GM19455 (cell line): Measurements from ENCODE around the gene PLXNA2.

Experiments
- ATAC-seq: cut with Tn5 transposase; IDR thresholded peaks from one replicate; pipeline ENCODE4 v1.9.1; 2021; ENCODE audit not compliant: unreplicated experiment

PLXNA2 gene

DNA sequence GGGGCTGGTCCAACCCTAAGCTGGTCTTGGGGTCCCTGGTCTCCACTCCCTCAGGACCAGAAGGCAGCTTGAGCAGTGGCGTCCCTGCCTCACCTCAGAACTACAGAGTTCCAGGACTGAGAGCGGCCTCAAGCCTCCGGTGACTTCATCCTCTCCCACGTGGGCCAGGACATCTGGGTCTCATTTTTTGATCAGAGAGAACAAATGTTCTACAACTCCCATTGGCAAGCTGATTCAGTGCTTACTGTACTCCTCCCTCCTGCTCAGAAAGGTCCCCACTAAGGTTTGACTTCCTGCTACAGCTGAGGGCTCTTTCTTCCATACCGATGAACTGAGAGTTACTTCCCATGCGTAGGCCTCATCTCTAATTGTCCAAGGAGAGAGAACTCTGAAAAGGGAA lies 78.5 kb downstream of the PLXNA2 start:
- ATAC-seq: no peak

GRCh38 chr1:208164609-208165008 lies 79.6 kb downstream of the PLXNA2 start:
- ATAC-seq: no peak

DNA sequence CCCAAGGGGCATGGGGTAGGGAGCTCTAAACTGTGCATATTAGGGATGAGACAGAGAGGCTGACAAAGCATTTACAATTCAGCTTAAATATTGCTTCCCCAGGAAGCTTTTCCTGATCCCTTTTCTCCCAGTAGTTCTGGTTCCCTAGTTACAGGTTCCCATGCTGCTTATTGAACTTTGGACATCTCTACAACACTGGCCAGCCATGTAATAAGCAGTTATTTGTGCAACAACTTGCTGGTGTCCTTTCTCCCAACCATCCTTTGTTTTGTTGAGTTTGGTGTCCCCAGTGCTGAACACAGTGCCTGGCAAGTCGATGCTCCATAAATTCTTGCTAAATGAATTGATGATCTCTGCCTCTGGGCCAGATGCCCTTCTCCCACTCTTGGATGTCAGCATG lies 80.6 kb downstream of the PLXNA2 start:
- no peak for ATAC-seq

DNA sequence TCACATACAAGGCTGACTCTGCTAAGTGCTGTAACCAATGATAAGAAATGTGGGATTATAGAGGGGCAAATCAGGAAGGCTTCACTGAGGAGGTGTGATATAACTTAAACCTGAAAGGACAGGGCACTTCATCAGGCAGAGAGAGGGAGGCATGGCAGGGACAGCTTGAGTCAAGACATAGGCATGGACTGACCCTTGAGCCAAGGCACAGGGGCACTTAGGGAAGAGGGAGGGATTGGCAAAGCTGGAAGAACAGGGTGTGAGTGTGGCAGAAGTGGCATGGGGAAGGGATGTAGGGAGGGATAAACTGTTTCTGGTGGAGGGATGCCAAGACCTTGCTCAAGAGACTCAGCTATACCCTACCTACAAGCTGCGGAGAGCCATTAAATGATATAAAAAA lies 81.3 kb downstream of the PLXNA2 start:
- ATAC-seq: no peak

GRCh38 chr1:208161656-208162375 lies 82.4 kb downstream of the PLXNA2 start:
- no peak for ATAC-seq

DNA sequence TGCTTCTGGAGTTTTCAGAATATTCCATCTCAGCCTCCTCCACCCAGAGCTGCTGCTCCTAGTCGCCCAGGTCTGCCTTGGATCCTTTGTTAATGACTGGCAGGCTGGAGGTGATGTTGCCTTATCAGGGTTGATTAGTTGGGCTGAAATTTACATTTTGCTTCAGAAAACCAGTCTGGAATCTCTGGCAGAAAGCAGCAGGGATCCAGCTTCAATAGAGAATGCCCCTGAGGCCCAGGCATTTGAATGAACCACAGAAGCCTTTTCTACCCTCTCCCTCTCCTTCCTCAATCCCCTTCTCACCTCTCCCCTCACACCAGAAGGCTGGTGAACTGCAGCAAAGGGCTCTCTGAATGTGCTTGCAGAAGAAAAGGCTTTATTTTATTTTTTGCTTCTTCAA lies 83.2 kb downstream of the PLXNA2 start:
- ATAC-seq: no peak

DNA sequence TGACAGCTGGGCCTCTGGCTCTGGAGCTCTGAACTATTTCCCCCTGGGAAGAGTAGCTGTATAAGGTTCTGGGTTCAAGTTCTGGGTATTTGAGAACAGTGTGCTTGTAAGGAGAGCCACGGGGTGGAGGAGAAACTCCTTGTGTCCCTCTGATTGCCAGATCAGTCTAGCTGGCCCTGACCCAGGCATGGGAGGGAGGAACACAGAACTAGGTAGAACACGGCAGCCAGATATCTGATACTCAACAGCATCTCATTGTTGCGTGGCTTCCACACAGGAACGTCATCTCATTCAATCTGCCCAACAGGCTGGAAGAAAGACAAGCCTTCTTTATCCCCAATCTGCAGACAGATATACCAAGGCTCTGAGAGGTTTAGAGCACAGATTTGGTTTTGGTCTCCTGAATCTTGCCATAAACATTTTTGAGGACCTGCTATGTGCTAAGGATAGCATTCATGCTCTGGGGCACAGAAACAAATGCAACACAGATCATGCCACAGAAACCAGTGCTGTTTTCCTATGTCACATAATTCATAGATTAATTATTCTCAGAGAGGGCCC lies 83.8 kb downstream of the PLXNA2 start:
- ATAC-seq: no peak

GRCh38 chr1:208159555-208160258 lies 84.5 kb downstream of the PLXNA2 start:
- no peak for ATAC-seq

DNA sequence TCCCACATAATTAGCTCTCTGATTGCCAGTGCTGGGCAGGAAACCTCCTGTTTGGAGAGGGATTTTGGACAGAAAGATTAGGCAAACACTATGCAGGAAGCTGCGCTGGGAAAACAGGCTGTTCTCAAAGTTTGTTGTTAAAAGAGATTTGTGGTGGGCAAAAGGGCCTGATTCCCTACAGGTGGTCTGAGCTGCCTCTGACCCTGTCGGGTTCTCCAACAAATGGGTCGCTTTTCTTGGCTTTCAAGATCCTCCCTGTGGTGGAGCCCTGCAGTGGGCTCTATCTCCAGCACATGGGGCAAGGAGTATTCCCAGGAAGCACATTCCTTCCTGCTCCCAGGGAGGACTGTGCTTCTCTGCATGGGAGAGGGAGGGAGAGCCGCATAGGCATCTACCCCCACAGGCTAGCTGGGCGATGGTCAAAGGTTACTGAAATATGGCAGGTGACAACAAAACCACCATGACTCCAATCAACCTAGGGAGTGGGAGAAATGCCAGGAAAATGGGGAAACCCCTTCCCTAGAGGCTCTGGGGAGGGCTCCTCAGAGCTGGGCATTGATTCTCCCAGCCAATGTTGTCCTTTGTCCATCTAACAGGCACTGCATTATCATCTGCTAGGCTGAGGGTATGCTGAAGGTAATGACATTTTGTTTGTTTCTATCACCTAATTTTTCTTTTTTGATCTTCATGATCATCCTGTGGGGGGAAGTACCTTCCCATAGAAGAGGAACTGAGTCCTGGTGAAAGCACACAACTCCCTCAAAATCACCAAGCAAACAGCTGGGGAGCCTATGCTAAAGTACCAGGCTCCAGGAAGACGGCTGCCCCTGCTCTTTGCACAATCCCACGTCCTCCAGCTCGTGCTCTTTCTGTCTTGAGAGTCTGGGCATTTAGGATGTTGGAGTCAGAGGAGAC lies 85.3 kb downstream of the PLXNA2 start:
- no peak for ATAC-seq

DNA sequence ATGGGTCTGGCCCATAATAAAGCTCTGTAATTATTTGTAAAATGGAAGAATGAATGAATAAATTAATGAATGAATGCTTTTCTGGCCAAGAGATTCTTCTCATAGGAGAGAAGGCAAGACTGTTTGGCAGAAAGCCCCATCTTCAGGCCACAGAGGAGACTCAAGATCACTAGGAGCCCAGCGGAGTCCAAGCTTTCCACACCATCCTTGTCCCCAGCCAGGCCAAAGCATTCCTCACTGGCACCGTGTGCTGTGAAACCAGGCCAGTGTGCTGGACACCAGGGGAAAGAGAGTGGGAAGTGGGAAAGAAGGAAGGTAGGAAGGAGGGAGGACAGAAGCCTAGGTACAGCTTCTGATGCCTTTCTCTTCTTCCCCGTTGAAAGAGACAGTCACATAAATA lies 86.4 kb downstream of the PLXNA2 start:
- no peak for ATAC-seq

- ATAC-seq: no peak
Observed at GRCh38 chr1:208156741-208157140, 87.4 kb downstream of the PLXNA2 start.

- ATAC-seq: no peak
Observed at GRCh38 chr1:208156310-208156709, 87.9 kb downstream of the PLXNA2 start.

DNA sequence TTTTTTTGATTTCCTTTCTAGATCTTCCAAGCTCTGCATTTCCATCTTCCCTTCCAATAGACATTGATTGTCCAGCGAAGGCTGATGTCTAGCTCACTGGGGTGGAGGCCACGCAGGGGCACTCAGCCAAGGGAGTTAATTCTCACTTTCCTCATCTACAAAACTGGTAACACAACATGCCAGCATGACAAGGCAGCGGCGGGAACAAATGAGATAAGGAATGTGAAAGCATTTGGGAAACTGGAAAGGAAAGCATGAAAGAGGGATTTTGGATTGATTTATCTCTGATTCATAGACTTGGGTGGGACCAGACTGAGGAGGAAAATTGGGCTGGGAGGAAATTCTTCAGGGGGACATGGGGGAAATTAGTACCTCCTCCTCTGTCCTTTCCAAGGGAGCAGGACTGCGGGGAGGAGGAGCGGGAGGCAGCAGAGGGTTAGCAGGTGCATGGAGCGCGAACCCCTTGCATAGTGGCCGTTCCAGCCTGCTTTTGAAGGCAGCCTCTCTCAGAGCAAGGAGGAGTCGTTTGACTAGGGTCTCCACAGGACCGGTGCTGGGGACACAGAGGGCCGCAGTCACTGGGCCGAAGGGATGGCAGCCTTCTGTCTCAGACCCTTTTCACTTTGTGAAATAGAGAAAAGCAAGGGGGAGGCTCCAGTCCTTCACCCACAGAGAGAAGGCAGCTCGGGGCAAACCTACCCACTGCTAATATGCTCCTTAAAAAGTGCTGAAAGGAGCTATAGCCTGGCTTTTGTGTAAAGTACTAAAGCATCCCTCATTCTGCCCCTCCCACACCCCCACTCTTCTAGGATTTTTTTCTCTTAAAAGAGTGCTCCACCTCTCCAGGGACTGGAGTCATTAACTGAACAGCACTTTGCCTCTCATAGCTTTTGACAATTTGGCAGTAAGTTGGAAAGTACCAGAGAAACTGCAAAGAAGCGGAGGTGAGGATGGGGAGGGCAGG lies 89.2 kb downstream of the PLXNA2 start:
- ATAC-seq: no peak

- ATAC-seq: no peak
Observed at GRCh38 chr1:208154040-208154439, 90.1 kb downstream of the PLXNA2 start.

DNA sequence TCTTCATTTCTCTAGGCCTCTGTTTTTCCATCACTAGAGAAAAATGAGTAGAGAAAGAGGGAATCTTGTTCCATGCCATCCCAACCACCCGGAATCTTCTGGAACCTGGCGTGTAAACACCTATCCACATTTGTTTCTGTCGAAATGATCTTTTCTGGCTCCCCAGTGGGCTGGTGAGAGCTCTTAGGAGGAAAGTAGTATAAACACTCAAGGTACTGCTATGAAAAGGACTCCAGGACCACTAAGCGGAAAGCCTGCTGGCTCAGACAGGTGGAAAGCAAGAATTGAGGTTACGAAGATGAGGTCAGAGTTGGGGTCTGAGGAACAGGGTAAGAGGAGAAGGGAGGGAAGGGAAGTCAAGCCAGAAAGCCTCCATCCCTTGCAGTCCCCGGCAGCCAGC lies 90.8 kb downstream of the PLXNA2 start:
- ATAC-seq: no peak

DNA sequence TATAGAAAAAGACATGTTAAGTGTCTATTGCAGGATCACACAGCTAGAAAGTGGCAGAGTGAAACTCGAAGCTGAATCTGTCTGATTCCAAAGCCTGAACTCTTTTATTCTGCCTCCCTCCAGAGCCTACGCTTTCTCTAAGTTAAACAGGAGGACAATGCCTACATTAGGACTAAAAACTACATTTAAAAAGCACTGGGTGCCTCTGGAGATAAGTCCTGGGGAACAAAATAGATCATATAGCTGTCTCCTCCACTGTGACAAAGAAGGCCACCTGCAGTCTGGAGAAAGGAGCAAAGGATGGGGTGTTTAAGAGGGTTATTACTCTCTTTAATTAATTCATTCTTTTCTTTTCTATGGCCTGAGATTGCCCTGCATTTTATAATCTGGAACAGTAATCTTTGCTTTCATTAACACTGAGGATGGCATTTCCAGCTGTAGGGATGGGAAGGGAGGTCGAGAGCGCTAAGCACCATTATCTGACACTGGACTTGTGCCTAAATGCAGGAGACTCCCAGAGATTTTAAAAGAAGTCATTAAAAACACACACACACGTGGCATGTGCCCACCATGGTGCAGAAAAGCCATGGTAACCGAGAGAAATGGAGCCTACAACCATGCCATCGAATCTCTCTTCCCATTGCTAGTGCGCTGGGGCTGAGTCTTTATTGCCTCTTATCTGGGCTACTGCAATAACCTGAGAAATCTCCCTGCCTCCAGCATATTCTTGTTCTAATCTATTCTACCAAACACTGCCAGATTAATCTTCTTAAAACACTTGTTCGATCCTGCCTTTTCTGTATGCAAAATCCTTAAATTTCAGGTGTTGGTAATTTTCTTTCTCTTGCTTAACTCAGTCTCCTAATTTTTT lies 92.2 kb downstream of the PLXNA2 start:
- no peak for ATAC-seq

- no peak for ATAC-seq
Observed at GRCh38 chr1:208150833-208151458, 93.2 kb downstream of the PLXNA2 start.

GRCh38 chr1:208149776-208150514 lies 94.2 kb downstream of the PLXNA2 start:
- no peak for ATAC-seq
